Occipital lobe (tissue), 2 donors: Measurements from ENCODE around the gene PPFIA2. TPM values are rescaled to one million over a fixed set of nuclear protein-coding genes. Genes with fewer than 3 reads are reported as not detected.

Experiments
- DNase-seq: peaks from one replicate; lab custom pipeline; 2025; lab: John Stamatoyannopoulos, UW
- total RNA-seq: library from RNA; depleted of rRNA; stranded (reverse); fragments of >200 nt; gene quantifications from one replicate; pipeline ENCODE4 v1.2.3, GENCODE V29; 2014

PPFIA2 gene
- 237 TPM for total RNA-seq

- peak; percentile 74 for DNase-seq
Observed at GRCh38 chr12:81759190-81760051, at the start of gene PPFIA2. TSS of gene PPFIA2 (minus strand) at chr12:81759350.

- DNase-seq: no peak
Observed at GRCh38 chr12:81800298-81801148, 41.4 kb upstream of the PPFIA2 start.

GRCh38 chr12:81798294-81798693 lies 39.1 kb upstream of the PPFIA2 start:
- no peak for DNase-seq

GRCh38 chr12:81797100-81797499 lies 38.0 kb upstream of the PPFIA2 start:
- DNase-seq: no peak

- no peak for DNase-seq
Observed at GRCh38 chr12:81792666-81793065, 33.5 kb upstream of the PPFIA2 start.

GRCh38 chr12:81779216-81779615 lies 20.1 kb upstream of the PPFIA2 start:
- no peak for DNase-seq

GRCh38 chr12:81778719-81779118 lies 19.6 kb upstream of the PPFIA2 start:
- no peak for DNase-seq

GRCh38 chr12:81758421-81759189 lies 545 bp downstream of the PPFIA2 start:
- DNase-seq: peak; percentile 50

GRCh38 chr12:81757731-81758365 lies 1.3 kb downstream of the PPFIA2 start:
- no peak for DNase-seq

GRCh38 chr12:81729781-81730180 lies 29.4 kb downstream of the PPFIA2 start:
- no peak for DNase-seq

GRCh38 chr12:81727391-81727790 lies 31.8 kb downstream of the PPFIA2 start:
- DNase-seq: no peak

- DNase-seq: no peak
Observed at GRCh38 chr12:81726634-81727033, 32.5 kb downstream of the PPFIA2 start.

GRCh38 chr12:81723361-81723760 lies 35.8 kb downstream of the PPFIA2 start:
- no peak for DNase-seq

- no peak for DNase-seq
Observed at GRCh38 chr12:81722004-81722403, 37.1 kb downstream of the PPFIA2 start.

GRCh38 chr12:81718616-81719015 lies 40.5 kb downstream of the PPFIA2 start:
- no peak for DNase-seq

GRCh38 chr12:81712536-81712935 lies 46.6 kb downstream of the PPFIA2 start:
- no peak for DNase-seq

- no peak for DNase-seq
Observed at GRCh38 chr12:81705586-81705985, 53.6 kb downstream of the PPFIA2 start.

GRCh38 chr12:81699551-81699950 lies 59.6 kb downstream of the PPFIA2 start:
- no peak for DNase-seq

GRCh38 chr12:81692008-81692407 lies 67.1 kb downstream of the PPFIA2 start:
- DNase-seq: no peak

GRCh38 chr12:81683881-81684280 lies 75.3 kb downstream of the PPFIA2 start:
- no peak for DNase-seq

- DNase-seq: no peak
Observed at GRCh38 chr12:81679614-81680013, 79.5 kb downstream of the PPFIA2 start.
